KOPT-K1 (cell line): ENCODE results near the gene NALCN.

Experiments used
- H3K27ac ChIP-seq: fragments of 200-600 bp; sonication (generic); 2 replicates; pipeline ENCODE4 v1.5.1; 2016; ENCODE audit warnings: antibody characterized with exemption, mild to moderate bottlenecking, low read depth, low read length; ENCODE audit not compliant: poor library complexity, severe bottlenecking
- H3K36me3 ChIP-seq: fragments of 200-600 bp; sonication (generic); 2 replicates; pipeline ENCODE4 v1.5.1; 2017; ENCODE audit warnings: antibody characterized with exemption, mild to moderate bottlenecking, low read length, moderate library complexity; ENCODE audit not compliant: insufficient read depth
- H3K9me3 ChIP-seq: fragments of 200-600 bp; sonication (generic); 2 replicates; pipeline ENCODE4 v1.5.1; 2017; ENCODE audit warnings: antibody characterized with exemption, low read length, mild to moderate bottlenecking; ENCODE audit not compliant: insufficient read depth, poor library complexity, severe bottlenecking

Gene NALCN

DNA sequence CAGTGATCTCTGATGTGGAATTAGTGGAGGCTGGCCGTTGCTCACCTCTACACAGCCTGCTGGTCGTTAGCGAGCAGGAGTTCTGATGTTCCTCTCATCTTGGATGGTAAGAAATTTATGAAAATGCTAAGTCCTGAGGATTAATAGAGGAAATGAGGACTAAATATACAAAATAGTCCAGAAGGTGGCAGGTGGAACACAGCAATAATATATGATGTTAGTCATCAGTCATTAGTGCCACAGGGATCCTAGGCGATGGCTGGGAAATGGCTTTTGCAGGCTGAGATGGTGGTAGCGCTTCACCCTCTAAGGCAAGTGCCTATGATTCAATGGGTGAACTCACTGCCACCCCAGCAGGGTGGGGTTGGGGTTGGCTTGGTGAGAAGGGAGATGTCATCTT is 403.1 kb downstream of the NALCN start:
- Histone ChIP-seq H3K9me3 (no peaks in the 10 kb centered on the region), H3K36me3 (no peaks in the 10 kb centered on the region), H3K27ac (no peak overlapping the region)

DNA sequence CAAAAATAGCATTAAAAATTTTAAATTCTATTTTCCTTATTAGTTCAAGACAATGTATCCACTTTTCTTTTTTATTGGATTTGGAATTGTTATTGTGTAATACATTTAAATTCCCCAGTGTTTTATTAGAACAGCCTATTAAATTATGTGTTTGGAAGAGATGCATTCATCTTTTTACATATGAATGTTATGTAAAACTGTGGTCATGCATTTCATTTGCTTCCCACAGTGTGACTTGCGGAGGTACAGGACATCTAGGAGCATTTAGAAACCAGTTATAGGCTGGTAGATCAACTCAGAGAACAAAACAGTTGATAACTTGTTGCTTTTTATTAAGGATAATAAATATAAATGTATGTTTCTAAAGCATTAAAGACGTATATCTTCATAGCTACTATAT is 406.2 kb downstream of the NALCN start:
- Histone ChIP-seq H3K9me3 (no peaks in the 10 kb centered on the region), H3K27ac (no peak overlapping the region), H3K36me3 (no peaks in the 10 kb centered on the region)

DNA sequence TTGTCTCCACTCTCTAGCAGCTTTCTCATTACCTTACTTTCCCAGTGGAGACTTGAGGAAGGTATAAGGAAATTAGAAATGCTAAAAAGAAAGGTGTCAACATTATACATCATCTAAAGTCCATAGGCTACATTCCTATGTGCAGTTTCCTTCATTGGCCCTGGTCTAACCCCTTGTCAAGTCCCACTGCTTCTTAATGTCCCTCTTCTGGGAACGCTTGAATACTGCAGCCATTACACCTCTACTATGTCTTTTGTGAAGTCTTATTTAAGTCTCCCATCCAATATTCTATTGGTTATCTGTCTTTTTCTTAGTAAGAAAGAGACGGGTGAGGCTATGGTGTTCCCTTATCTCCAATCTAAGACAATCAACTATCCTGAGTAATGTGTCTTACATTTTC is 409.1 kb downstream of the NALCN start:
- no peaks in the 10 kb centered on the region for H3K9me3 ChIP-seq
- no peak overlapping the region for H3K27ac ChIP-seq
- no peaks in the 10 kb centered on the region for H3K36me3 ChIP-seq
